GM11168 (cell line): ENCODE data around the gene COL25A1.

Experiments used
- in situ Hi-C: fragments of 300-500 bp; cut with MboI; formaldehyde crosslinking; loops from one replicate; pipeline ENCODE4 v1.12.0; 2022; ENCODE audit warnings: low sequenced_read_pairs; ENCODE audit not compliant: unreplicated experiment

COL25A1 gene

DNA sequence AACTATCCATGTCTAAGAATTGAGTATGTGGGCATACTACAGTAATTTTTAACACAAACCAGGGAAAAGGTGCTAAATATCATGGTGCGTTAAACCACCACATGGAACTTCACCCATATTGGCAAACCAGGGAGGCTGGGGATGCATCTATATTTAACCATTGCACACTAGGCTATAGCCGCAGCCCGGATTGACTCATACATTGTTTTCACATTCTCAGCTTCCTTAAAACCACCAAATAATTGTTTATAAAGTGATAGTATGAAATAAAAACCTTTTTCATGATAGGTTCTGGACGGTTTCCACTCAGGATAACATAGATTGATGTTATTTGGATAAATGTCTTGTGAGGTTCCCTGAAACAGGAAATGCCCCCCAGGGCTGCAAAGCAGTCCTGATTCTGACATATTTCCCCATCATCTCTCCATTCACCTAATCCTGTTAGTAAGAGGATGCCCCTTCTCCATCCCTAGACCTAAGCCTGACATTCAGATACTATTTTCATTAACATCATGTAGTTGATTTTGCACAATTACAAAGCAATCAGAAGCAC is 7.9 kb downstream of the COL25A1 start:
- in situ Hi-C loops: no loop called here

- in situ Hi-C loops: no loop called here
These were observed 8.5 kb downstream of the COL25A1 start for GRCh38 chr4:109294006-109294405.

- in situ Hi-C loops: no loop called here
These were observed 10.7 kb downstream of the COL25A1 start for GRCh38 chr4:109291707-109292238.

DNA sequence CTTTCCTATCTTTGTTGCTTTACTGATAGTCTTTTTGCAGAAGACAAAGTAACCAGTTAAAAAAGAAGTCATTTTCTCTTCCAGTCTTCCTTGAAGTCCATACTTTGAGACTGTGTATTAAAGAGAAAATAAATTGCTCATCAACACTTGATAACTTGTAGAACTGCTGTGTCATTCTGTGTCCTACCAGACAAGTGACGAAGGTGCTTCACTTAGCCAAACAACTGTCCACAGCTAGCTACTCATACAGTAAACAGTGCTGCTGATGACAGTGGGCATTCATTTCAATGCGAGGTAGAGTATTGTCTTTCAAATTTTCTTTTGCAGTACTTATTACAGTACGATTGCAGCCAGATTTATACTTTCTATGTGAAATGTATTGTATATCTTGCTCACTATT is 11.5 kb downstream of the COL25A1 start:
- in situ Hi-C loops: no loop called here

DNA sequence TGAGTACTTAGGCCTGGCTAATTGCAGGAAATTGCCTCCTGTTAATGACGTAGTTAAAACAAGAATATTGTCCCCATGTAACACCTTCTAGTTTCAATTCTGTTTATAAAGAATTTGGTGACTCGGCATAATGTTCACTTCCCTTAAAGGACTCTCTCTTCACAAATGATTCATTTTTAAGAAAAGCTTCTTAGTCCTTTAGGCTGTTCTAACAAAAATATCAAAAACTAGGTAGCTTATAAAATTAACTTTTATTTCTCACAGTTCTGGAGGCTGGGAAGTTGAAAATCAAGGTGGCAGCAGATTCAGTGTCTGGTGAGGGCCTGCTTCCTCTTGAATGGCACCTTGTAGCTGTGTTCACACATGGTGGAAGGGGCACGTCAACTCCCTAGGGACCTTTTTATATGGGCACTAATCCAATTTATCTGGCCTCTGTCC is 23.8 kb downstream of the COL25A1 start:
- in situ Hi-C loops: no loop called here

DNA sequence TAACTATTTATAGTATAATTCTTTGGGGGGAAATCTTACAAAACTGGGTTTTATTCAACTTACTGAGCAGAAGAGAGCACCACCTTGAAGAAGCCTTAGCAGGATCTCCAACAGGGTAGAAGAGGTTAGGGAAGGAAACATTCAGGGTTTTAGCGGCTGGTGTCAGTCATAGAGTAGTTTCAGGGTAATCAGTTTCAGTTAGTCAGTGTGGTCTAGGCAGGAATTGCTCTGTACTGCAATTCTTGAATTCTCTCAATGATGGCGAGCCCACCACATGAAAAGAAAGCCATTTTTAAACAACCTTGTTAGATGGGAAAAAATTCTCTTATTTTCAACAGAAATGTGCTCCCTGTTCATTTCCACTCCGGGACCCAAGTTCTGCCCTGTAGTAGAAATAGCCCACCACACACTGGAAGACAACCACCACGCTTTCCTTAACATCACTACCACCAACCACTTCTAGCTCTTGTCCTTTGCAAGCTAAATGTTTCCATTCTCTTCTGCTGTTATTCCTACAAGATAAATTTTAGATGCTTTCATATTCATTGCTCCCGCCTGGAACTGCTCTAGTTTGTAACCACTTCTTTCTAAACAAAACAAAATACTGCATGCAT is 25.9 kb downstream of the COL25A1 start:
- in situ Hi-C loops: no loop called here

GRCh38 chr4:109275066-109275745 is 27.3 kb downstream of the COL25A1 start:
- in situ Hi-C loops: no loop called here

DNA sequence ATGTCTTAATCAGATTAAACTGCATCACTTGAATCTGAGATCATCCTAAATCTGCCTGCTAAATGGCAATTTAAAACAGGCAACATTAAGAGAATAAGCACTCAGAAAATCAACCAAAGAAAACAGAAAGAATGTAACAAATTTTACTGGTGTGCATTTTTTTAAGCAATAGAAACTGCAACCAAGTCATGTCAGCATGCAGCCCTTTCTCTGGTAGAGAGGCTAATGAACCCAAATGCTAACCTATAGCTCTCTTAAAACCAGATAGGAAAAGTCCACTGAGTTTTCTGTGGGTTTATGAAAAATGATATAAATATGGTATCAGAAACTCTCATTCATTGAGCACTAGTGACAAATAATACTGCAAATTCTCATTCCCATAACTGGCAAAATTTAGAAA is 35.6 kb downstream of the COL25A1 start:
- in situ Hi-C loops: no loop called here

DNA sequence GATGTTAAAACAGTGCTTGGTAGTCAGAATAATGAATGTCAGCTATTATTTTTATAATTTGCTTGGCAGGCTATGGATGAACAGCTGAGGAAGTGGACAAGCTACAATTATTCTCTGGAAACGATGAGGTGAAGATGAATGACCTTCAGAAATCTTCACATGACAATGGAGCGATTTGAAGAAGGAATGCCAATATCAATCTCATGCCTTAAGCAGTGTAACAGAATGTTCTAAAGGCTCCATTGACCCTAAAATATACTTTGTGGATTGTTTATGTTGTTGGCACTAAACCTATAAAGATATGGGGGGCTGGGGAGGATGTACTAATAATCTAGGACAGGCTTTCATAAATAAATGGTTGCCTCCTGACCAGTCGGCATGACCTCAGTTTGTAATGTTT is 36.2 kb downstream of the COL25A1 start:
- in situ Hi-C loops: no loop called here

DNA sequence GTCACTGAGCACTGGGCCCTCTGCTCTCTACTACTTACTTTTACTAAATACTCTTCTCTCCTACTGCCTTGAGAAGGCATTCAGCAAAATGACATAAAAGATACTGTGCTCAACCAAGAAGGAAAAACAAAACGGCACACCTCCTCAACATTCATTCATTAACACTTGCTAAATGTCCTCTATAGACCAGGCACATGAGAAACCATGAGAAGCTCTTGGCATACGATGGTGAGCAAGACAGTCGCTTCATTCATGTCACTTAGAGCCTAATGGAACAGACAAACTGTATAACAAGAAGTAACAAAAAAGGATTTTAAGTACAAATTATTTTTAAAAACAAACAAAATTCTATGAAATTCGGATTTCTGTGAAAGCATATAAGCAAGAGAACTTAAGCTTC is 38.7 kb downstream of the COL25A1 start:
- in situ Hi-C loops: no loop called here

- in situ Hi-C loops: no loop called here
These were observed 45.6 kb downstream of the COL25A1 start for GRCh38 chr4:109256818-109257217.

- in situ Hi-C loops: no loop called here
These were observed 47.6 kb downstream of the COL25A1 start for GRCh38 chr4:109254845-109255244.

GRCh38 chr4:109251396-109251795 is 51.1 kb downstream of the COL25A1 start:
- in situ Hi-C loops: no loop called here

GRCh38 chr4:109248322-109248900 is 54.0 kb downstream of the COL25A1 start:
- in situ Hi-C loops: no loop called here

GRCh38 chr4:109243871-109244270 is 58.6 kb downstream of the COL25A1 start:
- in situ Hi-C loops: no loop called here

- in situ Hi-C loops: no loop called here
These were observed 63.7 kb downstream of the COL25A1 start for GRCh38 chr4:109238746-109239145.

DNA sequence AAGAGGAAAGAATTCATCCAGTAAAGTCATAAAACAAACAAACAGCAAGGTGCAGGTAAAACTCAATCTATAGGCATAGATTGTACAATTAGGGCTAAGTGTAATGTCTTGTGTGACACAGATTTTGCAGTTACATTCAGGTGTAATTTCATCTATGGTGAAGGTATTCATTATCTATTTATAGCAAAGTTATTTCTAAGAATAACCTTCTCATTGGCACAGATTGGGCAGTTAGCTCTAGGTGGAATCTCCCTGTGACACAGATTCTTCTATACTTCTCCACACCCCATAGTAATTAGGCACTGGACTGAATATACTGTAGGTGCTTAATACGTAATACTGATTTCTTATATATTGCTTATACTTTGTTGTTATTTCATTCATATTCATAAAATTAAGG is 66.8 kb downstream of the COL25A1 start:
- in situ Hi-C loops: no loop called here

GRCh38 chr4:109234596-109234995 is 67.9 kb downstream of the COL25A1 start:
- in situ Hi-C loops: no loop called here

- in situ Hi-C loops: no loop called here
These were observed 68.9 kb downstream of the COL25A1 start for GRCh38 chr4:109233570-109233969.

GRCh38 chr4:109232681-109233080 is 69.8 kb downstream of the COL25A1 start:
- in situ Hi-C loops: no loop called here

DNA sequence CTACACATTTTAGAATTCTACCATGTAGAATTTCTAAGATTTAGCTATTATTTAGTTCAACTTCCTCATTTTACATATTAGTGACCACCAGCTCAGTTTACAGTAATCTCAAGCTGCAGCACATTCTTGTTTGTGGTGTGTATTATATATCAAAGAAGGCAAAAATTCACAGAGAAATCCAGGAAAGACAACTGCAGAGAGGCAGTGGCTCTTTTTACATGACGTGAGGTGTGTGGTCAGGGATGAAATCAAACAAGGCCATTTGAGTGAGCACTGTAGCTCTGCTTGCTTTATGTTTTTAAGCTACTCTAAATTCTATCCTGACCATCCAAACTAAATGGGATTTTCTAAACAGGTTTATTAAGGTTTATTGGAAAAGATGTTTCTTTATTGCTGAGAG is 71.1 kb downstream of the COL25A1 start:
- in situ Hi-C loops: no loop called here
